ENCODE measurements around the gene FBXW10. TPM values are rescaled to one million over a fixed set of nuclear protein-coding genes. Genes with fewer than 3 reads are reported as not detected.
"Not testable (repeated sequence)": the region's sequence is repeated elsewhere in the genome, so short reads cannot be mapped to it uniquely, and the experiment has no call there.

The FBXW10 gene
- total RNA-seq, 1 donor from 2014 or later = 0.24 TPM

DNA sequence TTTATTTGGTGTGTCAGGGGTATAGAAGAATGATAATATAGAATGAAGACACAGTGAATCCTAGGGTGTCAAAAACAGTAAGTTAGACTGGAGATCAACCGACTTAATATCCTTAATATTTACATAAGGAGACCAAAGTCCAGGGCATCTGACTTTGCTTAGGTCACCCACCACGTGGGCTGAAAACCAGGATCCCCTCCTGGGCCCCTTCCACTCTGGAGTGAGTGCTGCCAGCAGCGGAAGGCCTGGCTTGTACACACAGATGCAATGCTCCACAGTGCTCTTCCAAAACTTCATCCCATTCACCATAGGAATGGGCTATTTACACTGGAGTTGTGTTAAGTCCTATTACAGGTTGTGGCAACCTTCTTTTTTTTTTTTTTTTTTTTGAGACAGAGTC lies 2.7 kb downstream of the FBXW10 start:
- DNase-seq; intact Hi-C loops (cut with DNase I); ATAC-seq (ENCODE audit: poor library complexity): not testable (repeated sequence)

DNA sequence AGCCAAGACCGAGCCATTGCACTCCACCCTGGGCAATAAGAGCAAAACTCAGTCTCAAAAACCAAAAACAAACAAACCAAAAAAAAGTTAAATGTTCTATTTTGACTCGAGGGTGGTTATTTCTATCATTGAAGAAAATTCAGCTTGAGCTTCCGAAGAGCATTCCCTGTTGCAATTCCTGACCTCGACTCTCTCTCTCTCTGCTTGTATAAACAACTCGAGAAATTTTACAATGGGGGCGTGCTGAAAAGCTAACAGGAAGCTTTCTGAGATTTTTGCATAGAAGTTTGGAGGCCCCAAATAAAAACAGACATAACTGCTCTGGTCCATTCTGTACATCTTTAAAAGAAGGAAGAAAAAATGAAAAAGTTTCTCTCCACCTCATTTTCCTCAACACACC lies 3.6 kb downstream of the FBXW10 start:
- intact Hi-C loops (cut with DNase I); ATAC-seq (ENCODE audit: poor library complexity); DNase-seq: not testable (repeated sequence)

DNA sequence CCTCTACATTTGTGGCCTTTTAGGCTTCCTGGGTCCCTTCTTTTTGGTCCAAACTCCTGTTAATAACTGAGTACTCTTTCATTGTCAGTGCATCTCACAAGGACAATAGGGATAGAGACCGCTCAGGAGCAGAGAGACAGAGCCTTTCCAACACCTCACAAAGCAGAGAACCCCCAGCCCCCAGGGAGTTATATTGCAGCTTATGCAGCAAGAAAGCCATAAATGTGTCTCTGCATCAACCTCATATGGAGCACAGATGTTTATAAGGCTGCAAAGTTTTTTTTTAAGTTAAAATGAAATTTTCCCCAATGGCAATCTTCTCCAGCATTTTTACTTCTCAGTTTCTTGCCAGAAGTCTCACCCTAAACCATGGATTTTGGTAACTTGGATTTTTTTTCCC lies 6.4 kb downstream of the FBXW10 start:
- DNase-seq; intact Hi-C loops (cut with DNase I); ATAC-seq (ENCODE audit: poor library complexity): not testable (repeated sequence)

DNA sequence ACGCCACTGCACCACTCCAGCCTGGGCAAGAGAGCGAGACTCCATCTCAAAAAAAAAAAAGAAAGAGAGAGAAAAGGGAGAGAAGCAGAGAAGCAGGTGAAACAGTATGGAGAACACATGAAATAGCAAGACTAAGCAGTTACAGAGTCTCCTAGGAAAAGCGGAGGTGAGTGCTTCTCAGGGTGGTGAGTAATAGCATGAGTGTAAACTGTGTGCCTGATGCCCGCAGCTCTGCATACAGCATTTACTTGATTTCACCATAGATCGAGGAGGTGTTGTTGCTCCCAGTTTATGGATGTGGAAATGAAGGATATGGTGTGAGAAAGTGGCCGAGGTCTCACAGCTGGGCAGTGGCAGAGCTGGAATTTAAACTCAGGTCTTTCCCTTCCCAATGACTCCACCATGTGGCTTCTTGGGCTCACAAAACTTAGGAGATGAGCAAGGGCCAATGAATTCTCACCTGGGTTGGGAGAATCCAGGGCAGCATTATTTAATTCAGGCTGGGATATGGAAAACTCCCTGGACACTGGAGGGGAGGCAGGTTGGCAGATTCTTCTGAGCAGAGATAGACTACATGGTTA lies 10.1 kb downstream of the FBXW10 start:
- not testable (repeated sequence) for ATAC-seq (ENCODE audit: poor library complexity); DNase-seq

DNA sequence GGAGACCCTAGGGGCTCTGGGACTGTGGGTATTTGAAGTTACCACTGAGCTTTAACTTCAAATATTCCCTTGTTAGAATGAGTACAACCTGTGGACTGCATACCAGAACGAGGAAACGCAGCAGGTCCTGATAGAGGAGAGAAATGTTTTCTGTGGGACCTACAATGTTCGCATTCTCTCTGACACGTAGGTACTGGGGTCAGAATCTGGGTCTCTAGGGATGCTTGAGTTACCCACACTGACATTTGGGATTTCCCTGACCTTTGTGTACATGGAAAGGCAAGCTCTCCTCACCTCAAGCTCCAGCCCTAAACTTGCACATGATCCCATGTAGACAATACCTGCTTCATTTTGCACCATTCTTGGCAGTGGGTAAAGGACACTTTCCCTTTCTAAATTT lies 12.1 kb downstream of the FBXW10 start:
- DNase-seq; ATAC-seq (ENCODE audit: poor library complexity); intact Hi-C loops (cut with DNase I): not testable (repeated sequence)

More for the DNA sequence above, 10.1 kb downstream of the FBXW10 start:
- intact Hi-C loops (cut with DNase I) = not testable (repeated sequence)

DNA sequence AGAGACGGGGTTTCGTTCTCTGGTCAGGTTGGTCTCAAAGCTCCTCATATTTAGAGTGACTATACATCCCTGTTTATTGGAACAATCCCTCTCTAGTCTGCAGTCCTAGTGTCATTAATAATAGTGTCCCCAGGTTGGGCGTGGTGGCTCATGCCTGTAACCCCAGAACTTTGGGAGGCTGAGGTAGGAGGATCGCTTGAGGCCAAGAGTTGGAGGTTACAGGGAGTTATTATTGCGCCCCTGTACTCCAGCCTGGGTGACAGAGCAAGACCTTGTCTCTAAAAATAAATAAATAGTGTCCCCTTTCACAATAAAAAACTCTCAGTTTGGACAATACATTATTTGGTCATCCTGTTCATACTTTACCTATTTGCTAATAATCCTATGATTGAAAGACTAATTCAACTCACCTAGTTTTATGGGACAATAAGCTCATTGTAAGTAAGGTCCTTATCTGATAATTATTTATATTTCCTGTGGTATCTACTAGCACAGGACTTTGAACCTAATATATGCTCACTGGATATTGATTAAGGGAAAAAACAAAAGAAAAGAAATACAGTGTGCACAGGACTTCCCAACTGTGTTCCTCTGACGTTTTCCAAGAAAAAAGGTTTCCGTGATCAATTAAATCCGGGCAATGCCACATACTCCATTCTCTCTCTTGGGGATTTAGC lies 13.7 kb downstream of the FBXW10 start:
- ATAC-seq (ENCODE audit: poor library complexity); DNase-seq; intact Hi-C loops (cut with DNase I): not testable (repeated sequence)

DNA sequence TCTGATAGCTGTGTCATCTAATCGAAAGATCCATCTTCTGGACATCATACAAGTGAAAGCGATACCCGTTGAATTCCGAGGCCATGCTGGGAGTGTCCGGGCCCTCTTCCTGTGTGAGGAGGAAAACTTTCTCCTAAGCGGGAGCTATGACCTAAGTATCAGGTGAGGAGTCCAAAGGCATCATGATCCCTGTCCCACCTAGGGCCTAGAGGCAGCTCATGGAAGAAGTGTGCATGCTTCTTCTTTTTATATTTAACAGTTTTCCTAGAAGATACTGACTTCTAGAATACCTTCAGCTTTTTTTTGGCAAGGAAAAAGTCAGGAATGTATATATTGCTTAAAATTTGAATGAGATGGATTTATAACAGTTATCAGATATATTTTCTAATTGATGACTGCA lies 14.5 kb downstream of the FBXW10 start:
- DNase-seq; intact Hi-C loops (cut with DNase I); ATAC-seq (ENCODE audit: poor library complexity): not testable (repeated sequence)

DNA sequence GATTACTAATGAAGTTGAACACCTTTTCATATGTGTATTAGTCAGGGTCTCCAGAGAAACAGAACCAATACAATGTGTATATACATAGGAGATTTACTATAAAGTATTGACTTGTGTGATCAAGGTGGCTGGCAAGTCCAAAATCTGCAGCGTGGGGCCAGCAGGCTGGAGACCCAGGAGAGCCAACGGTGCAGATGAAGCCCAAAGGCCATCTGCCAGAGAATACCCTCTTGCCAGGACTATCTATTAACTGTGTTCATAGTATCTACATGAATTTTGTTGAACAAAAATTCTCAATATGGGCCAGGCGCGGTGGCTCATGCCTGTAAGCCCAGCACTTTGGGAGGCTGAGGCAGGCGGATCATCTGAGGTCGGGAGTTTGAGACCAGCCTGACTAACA lies 16.4 kb downstream of the FBXW10 start:
- ATAC-seq (ENCODE audit: poor library complexity); DNase-seq; intact Hi-C loops (cut with DNase I): not testable (repeated sequence)

DNA sequence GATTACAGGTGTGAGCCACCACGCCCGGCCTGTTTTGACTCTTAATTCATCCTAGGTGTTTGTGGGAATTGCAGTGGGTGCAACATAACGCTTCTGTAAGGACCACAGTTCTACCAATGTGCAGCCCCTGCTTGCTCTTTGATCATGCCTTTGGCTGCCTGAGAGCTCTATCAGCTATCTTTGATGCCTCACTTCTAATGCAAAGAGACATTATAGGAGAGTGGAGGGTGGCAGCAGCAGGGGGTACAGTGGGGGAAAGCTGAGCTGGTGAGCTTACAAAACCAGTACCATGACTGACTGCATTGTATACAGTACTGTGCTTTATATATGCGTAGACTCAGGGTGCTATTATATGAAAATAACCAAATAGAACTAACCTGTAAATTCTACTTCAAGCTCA lies 26.7 kb downstream of the FBXW10 start:
- intact Hi-C loops (cut with DNase I); ATAC-seq (ENCODE audit: poor library complexity); DNase-seq: not testable (repeated sequence)

DNA sequence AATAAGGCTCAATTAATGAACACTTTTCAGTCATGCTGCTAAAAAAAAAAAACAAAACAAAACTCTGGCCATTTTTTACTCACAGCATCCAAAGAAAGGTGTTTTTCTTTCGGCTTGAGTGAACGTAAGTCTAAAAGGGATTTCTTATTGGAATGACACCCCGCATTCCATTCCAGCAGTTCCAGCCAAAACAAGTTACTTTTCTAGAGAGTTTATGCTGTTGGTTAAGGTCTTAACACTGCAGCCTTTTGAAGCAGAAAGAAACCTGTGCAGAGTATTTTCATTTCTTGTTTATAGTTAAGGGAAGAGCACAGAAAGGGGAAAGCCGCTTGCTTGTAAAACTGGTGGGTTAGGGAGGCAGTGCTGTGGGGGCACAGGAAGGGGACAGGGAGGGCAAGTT lies 27.2 kb downstream of the FBXW10 start:
- DNase-seq; ATAC-seq (ENCODE audit: poor library complexity); intact Hi-C loops (cut with DNase I): not testable (repeated sequence)

DNA sequence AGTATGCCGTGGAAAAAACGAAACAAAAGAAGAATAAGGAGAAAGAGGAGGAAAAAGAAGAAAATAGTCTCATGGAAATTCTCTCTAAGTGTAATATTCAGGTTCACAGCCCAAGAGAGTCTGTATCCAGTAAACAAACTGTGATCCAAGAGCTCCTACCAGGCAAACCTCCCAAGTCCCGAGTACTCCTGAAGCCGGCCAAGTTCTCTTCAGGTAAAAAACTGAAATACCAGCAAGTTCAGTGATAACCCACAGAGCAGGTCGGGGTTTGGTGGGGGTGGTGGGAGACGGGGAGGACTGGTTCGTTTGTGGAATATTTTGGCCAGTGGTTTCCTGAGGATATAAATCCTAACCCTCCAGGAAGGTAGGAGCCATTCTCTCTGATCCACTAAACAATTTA lies 28.6 kb downstream of the FBXW10 start:
- ATAC-seq (ENCODE audit: poor library complexity) = no peak
- intact Hi-C loops (cut with DNase I) = no loop called here
- DNase-seq = no peak

DNA sequence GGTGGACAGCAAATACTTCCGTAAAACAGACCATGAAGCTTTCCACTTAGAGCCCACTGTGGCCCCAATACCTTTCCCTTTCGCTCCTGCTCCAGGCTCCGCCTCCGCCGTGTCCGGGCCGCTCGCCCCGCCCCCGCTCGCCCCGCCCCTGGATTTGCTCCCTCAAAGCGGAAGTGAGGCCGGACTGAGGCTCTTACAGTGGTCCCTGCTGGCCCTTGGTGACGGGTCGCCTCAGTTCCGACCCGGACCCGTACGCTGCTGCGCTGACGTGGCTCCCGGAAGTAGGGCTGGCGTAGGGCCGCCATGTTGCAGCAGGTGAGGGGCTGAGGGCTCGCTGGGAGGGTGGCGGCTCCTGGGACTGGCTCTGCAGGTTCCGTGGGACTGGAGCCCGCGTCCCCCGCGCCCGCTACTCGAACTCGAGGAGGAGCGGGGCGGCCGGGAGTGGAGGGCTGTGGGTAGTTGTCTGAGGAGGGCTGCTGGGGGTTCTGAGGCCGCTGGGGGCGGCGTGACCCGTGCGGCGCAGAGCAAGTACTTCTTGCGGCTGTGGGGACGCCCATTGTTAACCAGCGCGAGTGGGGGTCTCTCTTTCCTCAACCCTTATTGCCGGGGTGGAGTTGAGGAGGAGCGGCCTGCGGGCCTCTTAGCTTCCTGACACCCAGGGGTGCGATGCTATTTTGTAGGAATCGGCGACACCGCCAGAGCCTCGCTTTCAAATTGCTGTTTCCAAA lies 37.3 kb downstream of the FBXW10 start, which contains the start of gene TVP23B:
Gene TVP23B (plus strand): TSS at position 193 of the 728 bp plus-strand sequence. CDS start 111 bp downstream, at position 304.
- peak; percentile 98 for DNase-seq
- intact Hi-C loops (cut with DNase I) = not testable (repeated sequence)
- peak; percentile 100 for ATAC-seq (ENCODE audit: poor library complexity)

DNA sequence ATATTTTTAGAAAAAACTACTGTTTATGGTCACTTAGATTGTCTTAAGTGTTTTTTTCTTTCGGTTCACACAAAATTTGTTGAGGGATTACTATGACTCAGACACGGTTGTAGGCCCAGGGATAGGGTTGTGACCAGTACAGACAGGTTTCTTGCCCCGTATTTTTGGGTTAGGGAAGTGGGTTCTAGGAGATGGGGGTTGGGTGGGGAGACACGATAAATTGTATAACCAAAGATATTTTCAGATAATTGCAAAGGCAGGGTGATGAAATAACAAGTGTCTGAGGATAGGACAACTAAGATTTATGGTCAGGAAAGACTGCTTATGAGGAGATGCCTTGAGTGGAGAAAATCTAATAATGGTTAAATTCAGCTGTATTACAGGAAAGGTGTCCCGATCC lies 38.0 kb downstream of the FBXW10 start:
- intact Hi-C loops (cut with DNase I) = not testable (repeated sequence)

DNA sequence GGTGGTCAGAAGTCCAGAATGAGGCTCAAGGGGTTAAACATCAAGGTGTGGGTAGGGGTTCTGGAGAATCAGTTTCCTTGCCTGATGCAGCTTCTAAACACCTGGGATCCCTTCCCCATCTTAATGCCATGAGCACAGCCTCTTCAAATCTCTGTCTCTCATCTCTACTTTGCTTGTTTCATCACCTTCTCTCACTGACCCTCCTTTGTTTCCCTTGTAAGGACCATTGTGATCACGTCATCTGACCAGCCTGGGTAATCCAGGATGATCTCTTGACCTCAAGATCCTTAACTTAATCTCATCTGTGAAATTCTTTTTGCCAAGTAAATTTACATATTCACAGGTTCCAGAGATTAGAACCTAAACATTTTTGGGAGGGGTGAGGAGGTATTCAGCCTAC lies 42.1 kb downstream of the FBXW10 start:
- DNase-seq; intact Hi-C loops (cut with DNase I); ATAC-seq (ENCODE audit: poor library complexity): not testable (repeated sequence)

More for the DNA sequence above, 38.0 kb downstream of the FBXW10 start:
- DNase-seq; ATAC-seq (ENCODE audit: poor library complexity): not testable (repeated sequence)

DNA sequence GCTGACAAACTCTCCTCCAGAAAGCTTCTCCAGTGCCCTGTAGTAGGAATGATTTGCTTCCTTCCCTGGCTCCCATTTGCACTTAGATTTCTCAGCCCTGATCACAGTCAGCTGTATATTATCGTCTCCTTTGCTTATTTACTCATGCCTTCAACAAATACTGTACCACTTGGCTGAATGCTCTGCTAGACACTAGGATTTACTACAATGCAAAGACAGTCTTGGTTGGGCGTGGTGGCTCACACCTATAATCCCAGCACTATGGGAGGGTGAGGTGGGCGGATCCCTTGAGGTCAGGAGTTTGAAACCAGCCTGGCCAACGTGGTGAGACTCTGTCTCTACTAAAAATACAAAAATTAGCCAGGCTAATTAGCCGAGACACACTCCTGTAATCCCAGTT lies 43.0 kb downstream of the FBXW10 start:
- ATAC-seq (ENCODE audit: poor library complexity); intact Hi-C loops (cut with DNase I); DNase-seq: not testable (repeated sequence)

DNA sequence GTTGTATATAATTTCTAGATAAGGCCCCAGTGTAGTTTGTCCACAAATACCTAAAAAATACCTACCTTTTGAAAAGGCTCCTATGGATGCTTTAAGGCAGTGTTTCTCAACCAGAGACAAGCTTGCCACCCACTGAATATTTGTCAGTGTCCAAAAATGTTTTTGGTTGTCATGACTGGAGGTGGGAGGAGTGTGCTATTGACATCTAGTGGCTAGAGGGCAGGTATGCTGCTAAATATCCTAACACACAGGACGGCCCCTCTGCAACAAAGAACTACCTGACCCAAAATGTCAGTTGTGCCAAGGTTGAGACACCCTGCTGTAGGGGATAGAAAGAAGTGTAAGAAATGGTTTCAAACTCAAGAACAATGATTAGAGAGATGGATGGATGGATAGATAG lies 47.5 kb downstream of the FBXW10 start:
- DNase-seq; intact Hi-C loops (cut with DNase I): not testable (repeated sequence)
- ATAC-seq (ENCODE audit: poor library complexity) = peak; percentile 45

DNA sequence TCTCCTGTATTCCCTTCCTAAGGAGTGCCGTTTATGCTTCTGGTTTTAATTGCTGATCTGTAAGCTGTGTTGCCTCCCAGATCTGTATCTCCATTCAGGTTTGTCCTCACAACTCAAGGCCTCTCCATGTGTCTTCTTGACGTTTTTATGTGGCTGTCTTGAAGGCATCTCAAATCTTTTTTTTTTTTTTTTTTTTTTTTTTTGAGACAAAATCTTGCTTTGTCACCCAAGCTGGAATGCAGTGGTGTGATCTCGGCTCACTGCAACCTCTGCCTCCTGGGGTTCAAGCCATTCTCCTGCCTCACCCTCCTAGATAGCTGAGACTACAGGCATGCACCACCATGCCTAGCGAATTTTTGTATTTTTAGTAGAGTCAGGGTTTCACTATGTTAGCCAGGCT lies 51.0 kb downstream of the FBXW10 start:
- ATAC-seq (ENCODE audit: poor library complexity); DNase-seq; intact Hi-C loops (cut with DNase I): not testable (repeated sequence)

DNA sequence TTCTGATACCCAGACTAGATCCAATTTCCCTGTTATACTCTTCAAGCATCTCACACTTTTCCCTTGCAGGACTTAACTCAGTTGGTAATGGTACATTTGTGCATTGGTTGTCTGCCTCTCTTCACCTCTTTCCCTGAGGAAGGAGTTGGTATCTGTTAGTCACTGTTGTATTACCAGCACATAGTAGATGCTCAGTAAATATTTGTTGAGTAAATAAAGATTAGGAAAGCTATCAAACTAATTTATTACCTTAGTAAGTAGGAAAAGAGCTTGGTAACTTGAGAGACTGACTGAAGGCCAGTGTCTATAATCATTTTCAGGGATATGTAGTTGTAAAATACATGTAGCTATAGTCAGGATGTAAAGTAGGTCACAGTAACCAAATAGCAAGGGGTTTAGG lies 53.0 kb downstream of the FBXW10 start:
- DNase-seq; ATAC-seq (ENCODE audit: poor library complexity); intact Hi-C loops (cut with DNase I): not testable (repeated sequence)

All from Right ventricle myocardium superior (tissue), 1 donor.